ENCODE results near the gene MYG1.

The MYG1 gene

GRCh38 chr12:53340398-53340797 is 40.9 kb downstream of the MYG1 start:
- ATAC-seq = no peak
- TF ChIP-seq ZC3H10 (CRISPR knock-in tag; IDR thresholded peaks at IDR 0.05) = no peak
- no peak for TF ChIP-seq CSDC2 (CRISPR knock-in tag; IDR thresholded peaks at IDR 0.05)
- TF ChIP-seq RARB (CRISPR knock-in tag; IDR thresholded peaks at IDR 0.05) = no peak
- no peak for TF ChIP-seq TOX (CRISPR knock-in tag; IDR thresholded peaks at IDR 0.05; ENCODE audit: borderline replicate concordance)
- TF ChIP-seq CREB5 (CRISPR knock-in tag; IDR thresholded peaks at IDR 0.05; ENCODE audit: low read depth) = no peak
- TF ChIP-seq PPARA (CRISPR knock-in tag; IDR thresholded peaks at IDR 0.05; ENCODE audit: borderline replicate concordance) = no peak
- no peak for TF ChIP-seq ARNTL (CRISPR knock-in tag; IDR thresholded peaks at IDR 0.05; ENCODE audit: borderline replicate concordance, low read depth)
- TF ChIP-seq OSR1 (CRISPR knock-in tag; IDR thresholded peaks at IDR 0.05) = no peak
- TF ChIP-seq PATZ1 (CRISPR knock-in tag; IDR thresholded peaks at IDR 0.05; ENCODE audit: borderline replicate concordance) = no peak
- TF ChIP-seq TSHZ2 (CRISPR knock-in tag; IDR thresholded peaks at IDR 0.05) = no peak
- TF ChIP-seq ZNF565 (CRISPR knock-in tag; conservative IDR thresholded peaks at IDR 0.05; ENCODE audit: low read depth) = no peak

GRCh38 chr12:53343449-53343848 is 44.0 kb downstream of the MYG1 start:
- no peak for ATAC-seq
- TF ChIP-seq ESRRG (CRISPR knock-in tag; IDR thresholded peaks at IDR 0.05) = no peak
- TF ChIP-seq ISL1 (CRISPR knock-in tag; IDR thresholded peaks at IDR 0.05) = no peak
- TF ChIP-seq BACH2 (CRISPR knock-in tag; IDR thresholded peaks at IDR 0.05; ENCODE audit: borderline replicate concordance) = no peak
- no peak for TF ChIP-seq ZC3H10 (CRISPR knock-in tag; IDR thresholded peaks at IDR 0.05)
- TF ChIP-seq ARNTL (CRISPR knock-in tag; IDR thresholded peaks at IDR 0.05; ENCODE audit: borderline replicate concordance, low read depth) = no peak
- TF ChIP-seq CSDC2 (CRISPR knock-in tag; IDR thresholded peaks at IDR 0.05) = no peak
- no peak for TF ChIP-seq ZFP30 (CRISPR knock-in tag; IDR thresholded peaks at IDR 0.05)
- TF ChIP-seq SNAI2 (CRISPR knock-in tag; IDR thresholded peaks at IDR 0.05) = no peak
- no peak for TF ChIP-seq GLIS3 (CRISPR knock-in tag; IDR thresholded peaks at IDR 0.05)
- TF ChIP-seq CSRNP3 (CRISPR knock-in tag; IDR thresholded peaks at IDR 0.05) = no peak
- TF ChIP-seq ZNF70 (CRISPR knock-in tag; IDR thresholded peaks at IDR 0.05) = no peak
- TF ChIP-seq ZFP3 (CRISPR knock-in tag; IDR thresholded peaks at IDR 0.05) = no peak
- TF ChIP-seq TSHZ2 (CRISPR knock-in tag; IDR thresholded peaks at IDR 0.05) = no peak

GRCh38 chr12:53343969-53344368 is 44.5 kb downstream of the MYG1 start:
- ATAC-seq = no peak
- TF ChIP-seq TOX (CRISPR knock-in tag; IDR thresholded peaks at IDR 0.05; ENCODE audit: borderline replicate concordance) (no peak), ZNF8 (CRISPR knock-in tag; IDR thresholded peaks at IDR 0.05) (no peak), BACH2 (CRISPR knock-in tag; IDR thresholded peaks at IDR 0.05; ENCODE audit: borderline replicate concordance) (no peak), ARNTL (CRISPR knock-in tag; IDR thresholded peaks at IDR 0.05; ENCODE audit: borderline replicate concordance, low read depth) (no peak), PPARA (CRISPR knock-in tag; IDR thresholded peaks at IDR 0.05; ENCODE audit: borderline replicate concordance) (no peak), ZNF565 (CRISPR knock-in tag; conservative IDR thresholded peaks at IDR 0.05; ENCODE audit: low read depth) (no peak), ESRRG (CRISPR knock-in tag; IDR thresholded peaks at IDR 0.05) (no peak), ZNF70 (CRISPR knock-in tag; IDR thresholded peaks at IDR 0.05) (no peak), CREB5 (CRISPR knock-in tag; IDR thresholded peaks at IDR 0.05; ENCODE audit: low read depth) (no peak), RARB (CRISPR knock-in tag; IDR thresholded peaks at IDR 0.05) (no peak), ISL1 (CRISPR knock-in tag; IDR thresholded peaks at IDR 0.05) (no peak), POU6F1 (CRISPR knock-in tag; IDR thresholded peaks at IDR 0.05; ENCODE audit: borderline replicate concordance, low read depth) (no peak)

Measured in SK-N-SH treated with all-trans-retinoic acid at 6 μM for 48 hours (cell line).